PFSK-1 (cell line): ENCODE results near the gene SMIM22.

ENCODE experiments used
- POLR2AphosphoS5 ChIP-seq: IDR thresholded peaks from 2 replicates; pipeline ENCODE4 v1.6.1; 2012; ENCODE audit warnings: low read depth, mild to moderate bottlenecking, control low read depth, low read length, moderate library complexity
- REST ChIP-seq, 2 experiments: IDR thresholded peaks; 2 replicates each; pipeline versions ENCODE4 v1.6.1 to v1.8.0; 2011 to 2012; ENCODE audit warnings: low read depth in 2 of 2, low read length in 2 of 2, control low read depth in 1 of 2, inconsistent platforms in 1 of 2, mild to moderate bottlenecking in 1 of 2, moderate library complexity in 1 of 2; ENCODE audit not compliant: insufficient read depth in 1 of 2

- TF ChIP-seq REST (IDR thresholded peaks at IDR 0.05; ENCODE audit: insufficient read depth in 1 of 2, low read depth in 2 of 2, low read length in 2 of 2) (no peak), POLR2AphosphoS5 (no peak)
Observed at GRCh38 chr16:4806280-4806679, 11.1 kb downstream of the SMIM22 start.
